Osteoblast (primary cell): ENCODE results near the gene ZNF768. TPM values are rescaled to one million over a fixed set of nuclear protein-coding genes. Genes with fewer than 3 reads are reported as not detected.

Experiments
- DNase-seq: peaks from one replicate; pipeline ENCODE4 v3.0.0; 2011; ENCODE audit warnings: low spot score, mixed read lengths; ENCODE audit not compliant: insufficient read length; ENCODE audit errors: missing footprints
- H2AFZ ChIP-seq: 2 replicates; pipeline ENCODE4 v1.6.0; 2011; ENCODE audit warnings: mild to moderate bottlenecking, low read length
- H3K27ac ChIP-seq: 2 replicates; pipeline ENCODE4 v1.5.1; 2011; ENCODE audit warnings: mild to moderate bottlenecking, low read depth, low read length, moderate library complexity
- H3K27me3 ChIP-seq: 2 replicates; pipeline ENCODE4 v1.6.0; 2012; ENCODE audit warnings: mild to moderate bottlenecking, control low read depth, inconsistent platforms, low read length, moderate library complexity; ENCODE audit not compliant: insufficient read depth
- H3K36me3 ChIP-seq: 2 replicates; pipeline ENCODE4 v1.5.1; 2011; ENCODE audit warnings: mild to moderate bottlenecking, low read length, control low read depth, moderate library complexity; ENCODE audit not compliant: insufficient read depth
- H3K4me1 ChIP-seq: 2 replicates; pipeline ENCODE4 v1.5.1; 2011; ENCODE audit warnings: mild to moderate bottlenecking, low read length, control low read depth, moderate library complexity; ENCODE audit not compliant: insufficient read depth
- H3K4me2 ChIP-seq: 2 replicates; pipeline ENCODE4 v1.6.0; 2011; ENCODE audit warnings: mild to moderate bottlenecking, low read length; ENCODE audit not compliant: insufficient read depth
- H3K4me3 ChIP-seq: fragments of 200-600 bp; sonication (generic); 3 replicates; pipeline ENCODE4 v1.5.1; 2012; ENCODE audit warnings: mild to moderate bottlenecking, low read length, inconsistent platforms; ENCODE audit not compliant: insufficient read depth
- H3K79me2 ChIP-seq: 2 replicates; pipeline ENCODE4 v1.6.0; 2012; ENCODE audit warnings: mild to moderate bottlenecking, low read length, control low read depth, inconsistent platforms; ENCODE audit not compliant: insufficient read depth
- H3K9me3 ChIP-seq: 2 replicates; pipeline ENCODE4 v1.5.1; 2011; ENCODE audit warnings: low read depth, low read length, control low read depth
- H4K20me1 ChIP-seq: 2 replicates; pipeline ENCODE4 v1.6.0; 2012; ENCODE audit warnings: mild to moderate bottlenecking, low read length, control low read depth; ENCODE audit not compliant: insufficient read depth
- small RNA-seq: library from RNA; depleted of rRNA; stranded (forward); fragments of <200 nt; gene quantifications from one replicate; pipeline ENCODE3, GENCODE V24; 2012
- total RNA-seq: library from RNA; depleted of rRNA; stranded (reverse); fragments of >200 nt; gene quantifications from 2 replicates; pipeline ENCODE4 v1.2.3, GENCODE V29; 2012
- TF ChIP-seq, protein P1 (sequence below): IDR thresholded peaks from 2 replicates; pipeline ENCODE4 v1.5.1; 2011; ENCODE audit warnings: mild to moderate bottlenecking, low read depth, low read length, moderate library complexity; ENCODE audit errors: extremely low read depth

The ZNF768 gene
- total RNA-seq, 1 donor = 25.0 TPM

DNA sequence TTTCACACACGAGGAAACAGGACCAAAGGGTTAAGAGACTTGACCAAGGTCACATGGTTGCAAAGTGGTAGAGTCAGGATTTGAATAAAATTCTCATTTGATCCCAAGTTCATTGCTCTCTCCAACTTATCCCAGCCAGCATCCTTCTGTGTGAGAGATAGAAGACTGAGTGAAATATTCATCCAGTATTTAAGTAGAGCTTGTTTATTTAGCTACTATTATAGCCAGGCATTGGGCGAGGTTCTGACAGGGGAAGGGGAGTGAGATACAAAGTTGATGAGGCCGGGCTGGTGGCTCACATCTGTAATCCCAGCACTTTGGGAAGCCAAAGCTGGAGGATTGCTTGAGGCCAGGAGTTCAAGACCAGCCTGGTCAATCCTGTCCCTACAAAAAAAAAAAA lies 49.4 kb downstream of the ZNF768 start:
- Histone ChIP-seq H3K9me3 (no peaks in the 10 kb centered on the region), H3K27ac (no peak overlapping the region), H2AFZ (no peak overlapping the region), H3K4me2 (no peak overlapping the region), H3K4me3 (no peak overlapping the region), H4K20me1 (no peaks in the 10 kb centered on the region), H3K79me2 (no peaks in the 10 kb centered on the region), H3K4me1 (no peaks in the 10 kb centered on the region), H3K27me3 (peaks cover 29% of the 10 kb centered on the region), H3K36me3 (no peaks in the 10 kb centered on the region)
- DNase-seq = no peak
- TF ChIP-seq, protein P1, sequence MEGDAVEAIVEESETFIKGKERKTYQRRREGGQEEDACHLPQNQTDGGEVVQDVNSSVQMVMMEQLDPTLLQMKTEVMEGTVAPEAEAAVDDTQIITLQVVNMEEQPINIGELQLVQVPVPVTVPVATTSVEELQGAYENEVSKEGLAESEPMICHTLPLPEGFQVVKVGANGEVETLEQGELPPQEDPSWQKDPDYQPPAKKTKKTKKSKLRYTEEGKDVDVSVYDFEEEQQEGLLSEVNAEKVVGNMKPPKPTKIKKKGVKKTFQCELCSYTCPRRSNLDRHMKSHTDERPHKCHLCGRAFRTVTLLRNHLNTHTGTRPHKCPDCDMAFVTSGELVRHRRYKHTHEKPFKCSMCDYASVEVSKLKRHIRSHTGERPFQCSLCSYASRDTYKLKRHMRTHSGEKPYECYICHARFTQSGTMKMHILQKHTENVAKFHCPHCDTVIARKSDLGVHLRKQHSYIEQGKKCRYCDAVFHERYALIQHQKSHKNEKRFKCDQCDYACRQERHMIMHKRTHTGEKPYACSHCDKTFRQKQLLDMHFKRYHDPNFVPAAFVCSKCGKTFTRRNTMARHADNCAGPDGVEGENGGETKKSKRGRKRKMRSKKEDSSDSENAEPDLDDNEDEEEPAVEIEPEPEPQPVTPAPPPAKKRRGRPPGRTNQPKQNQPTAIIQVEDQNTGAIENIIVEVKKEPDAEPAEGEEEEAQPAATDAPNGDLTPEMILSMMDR = no peak

DNA sequence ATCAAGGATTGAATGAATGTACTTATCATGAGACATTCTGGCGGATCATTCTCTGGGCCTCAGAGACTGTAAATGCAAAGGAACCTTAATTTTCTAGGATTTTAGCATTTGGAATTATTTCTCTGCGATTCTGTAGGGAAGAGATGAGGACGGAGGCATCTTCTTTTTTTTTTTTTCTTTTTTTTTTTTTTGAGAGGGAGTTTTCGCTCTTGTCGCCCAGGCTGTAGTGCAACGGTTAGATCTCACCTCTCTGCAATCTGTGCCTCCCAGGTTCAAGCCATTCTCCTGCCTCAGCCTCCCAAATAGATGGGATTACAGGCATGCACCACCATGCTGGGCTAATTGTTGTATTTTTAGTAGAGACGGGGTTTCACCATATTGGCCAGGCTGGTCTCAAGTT lies 51.7 kb downstream of the ZNF768 start:
- TF ChIP-seq, protein P1 = no peak
- Histone ChIP-seq H4K20me1 (no peaks in the 10 kb centered on the region), H3K4me1 (no peaks in the 10 kb centered on the region), H3K4me2 (no peak overlapping the region), H3K4me3 (no peak overlapping the region), H3K9me3 (no peaks in the 10 kb centered on the region), H3K27me3 (peaks cover 29% of the 10 kb centered on the region), H2AFZ (no peak overlapping the region), H3K36me3 (no peaks in the 10 kb centered on the region), H3K79me2 (no peaks in the 10 kb centered on the region), H3K27ac (no peak overlapping the region)
- no peak for DNase-seq

DNA sequence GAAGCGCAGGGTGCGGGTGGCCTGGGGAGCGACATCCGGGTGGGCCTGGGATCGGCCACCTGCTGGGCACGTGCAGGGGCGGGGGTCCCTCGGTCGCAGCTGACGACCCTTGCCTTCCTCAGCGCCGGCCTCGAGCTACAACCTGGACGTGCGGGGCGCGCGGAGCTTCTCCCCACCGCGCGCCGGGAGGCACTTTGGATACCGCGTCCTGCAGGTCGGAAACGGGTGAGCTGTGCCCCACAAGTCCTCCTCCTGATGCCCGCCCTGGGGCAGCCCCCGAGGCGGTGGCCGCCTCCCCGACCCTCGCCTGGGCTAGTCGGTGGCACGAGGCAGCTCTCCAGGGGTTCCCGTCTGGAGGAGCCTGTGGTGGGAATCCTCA lies 52.3 kb downstream of the ZNF768 start:
- H3K9me3 ChIP-seq = no peaks in the 10 kb centered on the region
- H3K79me2 ChIP-seq = no peaks in the 10 kb centered on the region
- no peak overlapping the region for H2AFZ ChIP-seq
- no peak overlapping the region for H3K27ac ChIP-seq
- H3K36me3 ChIP-seq = no peaks in the 10 kb centered on the region
- TF ChIP-seq, protein P1 = no peak
- no peak overlapping the region for H3K4me3 ChIP-seq
- peaks cover 29% of the 10 kb centered on the region for H3K27me3 ChIP-seq
- no peak overlapping the region for H3K4me2 ChIP-seq
- no peaks in the 10 kb centered on the region for H4K20me1 ChIP-seq
- no peak for DNase-seq
- H3K4me1 ChIP-seq = no peaks in the 10 kb centered on the region

Small RNA genes lying within 50 kb of the gene (small RNA-seq; reads per million reads assigned to genes)
- gene MIR4518 (not detected), gene RNU7-61P (not detected)

Other genes with a start within 250 kb of the ZNF768 start
- 30.9 and 32.9 TPM in 2 replicates for gene CD2BP2, start 171.3 kb downstream of the ZNF768 start, total RNA-seq
- gene TBC1D10B, start 156.1 kb downstream of the ZNF768 start, total RNA-seq = 26.5 and 31.5 TPM in 2 replicates
- not detected in 2 replicates for gene MYL11, start 151.8 kb downstream of the ZNF768 start, total RNA-seq
- gene SEPTIN1, start 144.0 kb downstream of the ZNF768 start, total RNA-seq = 0.29 TPM in 1 of 2 replicates, not detected in the other
- gene ZNF48, start 131.1 kb downstream of the ZNF768 start, total RNA-seq = 10.0 and 10.9 TPM in 2 replicates
- gene ZNF771, start 119.0 kb downstream of the ZNF768 start, total RNA-seq = 10.9 and 14.8 TPM in 2 replicates
- 13.6 and 13.8 TPM in 2 replicates for gene DCTPP1, start 96.5 kb downstream of the ZNF768 start, total RNA-seq
- 18.0 and 20.3 TPM in 2 replicates for gene SEPHS2, start 80.7 kb downstream of the ZNF768 start, total RNA-seq
- gene ITGAL, start 53.8 kb downstream of the ZNF768 start, total RNA-seq = 0.36 TPM in 1 of 2 replicates, not detected in the other
- gene ZNF747, start 8.3 kb upstream of the ZNF768 start, total RNA-seq = 16.6 and 17.1 TPM in 2 replicates
- 5.3 and 7.6 TPM in 2 replicates for gene ZNF764, start 31.8 kb upstream of the ZNF768 start, total RNA-seq
- gene ZNF688, start 45.1 kb upstream of the ZNF768 start, total RNA-seq = 10.9 and 12.3 TPM in 2 replicates
- gene ZNF785, start 59.1 kb upstream of the ZNF768 start, total RNA-seq = 13.4 and 13.6 TPM in 2 replicates
- 7.1 and 8.3 TPM in 2 replicates for gene ZNF689, start 83.8 kb upstream of the ZNF768 start, total RNA-seq
- gene PRR14, start 124.4 kb upstream of the ZNF768 start, total RNA-seq = 6.8 and 8.0 TPM in 2 replicates
- 24.5 and 30.8 TPM in 2 replicates for gene FBRS, start 131.9 kb upstream of the ZNF768 start, total RNA-seq
- gene SRCAP, start 172.6 kb upstream of the ZNF768 start, total RNA-seq = 16.3 and 19.2 TPM in 2 replicates
- 20.3 and 25.0 TPM in 2 replicates for gene PHKG2, start 221.9 kb upstream of the ZNF768 start, total RNA-seq
- gene CFAP119, start 235.5 kb upstream of the ZNF768 start, total RNA-seq = 2.4 and 2.9 TPM in 2 replicates
- gene RNF40, start 235.8 kb upstream of the ZNF768 start, total RNA-seq = 63.1 and 88.3 TPM in 2 replicates